ENCODE results near the gene OSTC. TPM values are rescaled to one million over a fixed set of nuclear protein-coding genes. Genes with fewer than 3 reads are reported as not detected.

Gene OSTC
- total and polyA plus RNA-seq, 2 of the 13 experiments (the other 11 are each of a cell fraction or from before 2014, with no cell fraction given): 208 to 380 TPM

DNA sequence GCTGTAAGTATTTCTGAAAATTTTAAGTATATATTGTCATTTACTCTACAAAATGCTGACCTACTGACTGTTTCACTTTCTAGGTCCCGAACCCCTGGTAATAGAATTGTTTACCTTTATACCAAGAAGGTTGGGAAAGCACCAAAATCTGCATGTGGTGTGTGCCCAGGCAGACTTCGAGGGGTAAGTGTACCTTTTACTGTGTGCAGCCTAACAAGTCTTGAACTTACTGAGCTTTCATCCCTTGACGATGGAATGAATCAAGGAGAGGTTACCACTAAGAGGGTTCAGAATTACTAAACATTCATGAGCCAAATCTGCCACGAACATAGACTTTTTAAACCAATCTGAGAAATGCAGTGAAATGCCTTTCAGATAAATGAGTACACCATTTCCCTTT lies 28.4 kb upstream of the OSTC start:
- H3K9ac ChIP-seq (ENCODE audit: insufficient read depth, low read depth, low read length): peak overlapping the region; percentile 92
- H3K9me3 ChIP-seq (ENCODE audit: low read length): no peaks in the 10 kb centered on the region
- BruUV-seq (replicated peaks): no TSS peak
- in situ Hi-C loops (cut with HindIII; ENCODE audit: extremely low pct_ligation_motif_present, low pct_unique_long_range_greater_than_20kb): no loop called here
- no peak overlapping the region for H2AFZ ChIP-seq (ENCODE audit: low read length)
- peaks cover 0 to 5% of the 10 kb centered on the region in 2 experiments; a peak in 1 of 5 replicates for H3K27me3 ChIP-seq (ENCODE audit: control insufficient read depth in 1 of 2, insufficient read depth in 2 of 2, low read length in 2 of 2)
- peak overlapping the region; percentile 84 to 94 (median 85); a peak in 5 of 6 replicates for H3K4me3 ChIP-seq (replicated peaks in 1 of 3; ENCODE audit: insufficient read depth in 1 of 3, low read depth in 2 of 3, low read length in 3 of 3)
- FAIRE-seq: no peak
- DNase-seq (ENCODE audit: low spot score): no peak
- ChIA-PET CTCF (ENCODE audit: low intra/inter-chr PET ratio, low total read pairs) (no interaction called here), POLR2A (interaction anchor here (2.9 kb wide), 1 partner anchor 29 kb away, joined by 37 read pairs; the partner anchor contains the start of gene OSTC)
- intact Hi-C loops (cut with micrococcal nuclease; ENCODE audit: unreplicated experiment): no loop called here
- H3K36me3 ChIP-seq (replicated peaks in 1 of 2; ENCODE audit: control insufficient read depth in 1 of 2, insufficient read depth in 2 of 2, low read length in 2 of 2): peaks cover 16 to 50% of the 10 kb centered on the region in 2 experiments
- peak overlapping the region; percentile 84 for H3K4me2 ChIP-seq (ENCODE audit: low read depth, low read length)
- H3K4me1 ChIP-seq (ENCODE audit: insufficient read depth, low read length): peaks cover 44% of the 10 kb centered on the region
- ATAC-seq: no peak
- WGBS (ENCODE audit: low lambda C conversion rate): 46% methylated on average over 4 of the region's 4 CpGs
- peaks cover 43% of the 10 kb centered on the region for H3K79me2 ChIP-seq (ENCODE audit: insufficient read depth, low read length)
- no peak for TF ChIP-seq ZNF546 (CRISPR knock-in tag; conservative IDR thresholded peaks at IDR 0.05)
- no peak for TF ChIP-seq ZNF7 (CRISPR knock-in tag; IDR thresholded peaks at IDR 0.05)
- no peak for TF ChIP-seq EED (CRISPR knock-in tag; IDR thresholded peaks at IDR 0.05)
- no peak for TF ChIP-seq ZNF12 (CRISPR knock-in tag; IDR thresholded peaks at IDR 0.05)
- TF ChIP-seq, protein P1, sequence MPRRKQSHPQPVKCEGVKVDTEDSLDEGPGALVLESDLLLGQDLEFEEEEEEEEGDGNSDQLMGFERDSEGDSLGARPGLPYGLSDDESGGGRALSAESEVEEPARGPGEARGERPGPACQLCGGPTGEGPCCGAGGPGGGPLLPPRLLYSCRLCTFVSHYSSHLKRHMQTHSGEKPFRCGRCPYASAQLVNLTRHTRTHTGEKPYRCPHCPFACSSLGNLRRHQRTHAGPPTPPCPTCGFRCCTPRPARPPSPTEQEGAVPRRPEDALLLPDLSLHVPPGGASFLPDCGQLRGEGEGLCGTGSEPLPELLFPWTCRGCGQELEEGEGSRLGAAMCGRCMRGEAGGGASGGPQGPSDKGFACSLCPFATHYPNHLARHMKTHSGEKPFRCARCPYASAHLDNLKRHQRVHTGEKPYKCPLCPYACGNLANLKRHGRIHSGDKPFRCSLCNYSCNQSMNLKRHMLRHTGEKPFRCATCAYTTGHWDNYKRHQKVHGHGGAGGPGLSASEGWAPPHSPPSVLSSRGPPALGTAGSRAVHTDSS (CRISPR knock-in tag; conservative IDR thresholded peaks at IDR 0.05): no peak
- TF ChIP-seq NR2F2 (IDR thresholded peaks at IDR 0.05; ENCODE audit: borderline replicate concordance, low read depth): no peak
- TF ChIP-seq PAF1 (CRISPR knock-in tag; IDR thresholded peaks at IDR 0.05): no peak
- TF ChIP-seq ZNF589 (CRISPR knock-in tag; conservative IDR thresholded peaks at IDR 0.05): no peak
- TF ChIP-seq RFX3 (CRISPR knock-in tag; IDR thresholded peaks at IDR 0.05): no peak
- no peak for TF ChIP-seq HNRNPUL1 (IDR thresholded peaks at IDR 0.05; ENCODE audit: low read depth, low read length)
- TF ChIP-seq TFDP1 (CRISPR knock-in tag; IDR thresholded peaks at IDR 0.05; ENCODE audit: borderline replicate concordance): no peak
- no peak for TF ChIP-seq DZIP1 (CRISPR knock-in tag; IDR thresholded peaks at IDR 0.05)
- no peak for TF ChIP-seq ZFX (CRISPR knock-in tag; IDR thresholded peaks at IDR 0.05; ENCODE audit: low read depth)
- no peak for TF ChIP-seq ZNF260 (CRISPR knock-in tag; IDR thresholded peaks at IDR 0.05; ENCODE audit: borderline replicate concordance, low read depth)
- TF ChIP-seq AGO1 (IDR thresholded peaks at IDR 0.05; ENCODE audit: low read depth, low read length, poor library complexity, severe bottlenecking): no peak
- TF ChIP-seq TBX2 (CRISPR knock-in tag; IDR thresholded peaks at IDR 0.05; ENCODE audit: borderline replicate concordance): no peak
- no peak for TF ChIP-seq POLR2G (IDR thresholded peaks at IDR 0.05; ENCODE audit: low read depth, low read length)
- no peak for TF ChIP-seq POGZ (CRISPR knock-in tag; IDR thresholded peaks at IDR 0.05)
- TF ChIP-seq MAF1 (CRISPR knock-in tag; IDR thresholded peaks at IDR 0.05; ENCODE audit: borderline replicate concordance): no peak
- peak overlapping the region; percentile 86 for H3K27ac ChIP-seq (ENCODE audit: extremely low read length, insufficient read depth, low read length)
- H4K20me1 ChIP-seq (ENCODE audit: insufficient read depth, low read length): peaks cover 49% of the 10 kb centered on the region

Data from HepG2 (cell line).